ENCODE results near the gene ASPM. TPM values are rescaled to one million over a fixed set of nuclear protein-coding genes. Genes with fewer than 3 reads are reported as not detected.

The ASPM gene
- total RNA-seq, 1 experiment from 2014 or later, result 29.9 TPM

DNA sequence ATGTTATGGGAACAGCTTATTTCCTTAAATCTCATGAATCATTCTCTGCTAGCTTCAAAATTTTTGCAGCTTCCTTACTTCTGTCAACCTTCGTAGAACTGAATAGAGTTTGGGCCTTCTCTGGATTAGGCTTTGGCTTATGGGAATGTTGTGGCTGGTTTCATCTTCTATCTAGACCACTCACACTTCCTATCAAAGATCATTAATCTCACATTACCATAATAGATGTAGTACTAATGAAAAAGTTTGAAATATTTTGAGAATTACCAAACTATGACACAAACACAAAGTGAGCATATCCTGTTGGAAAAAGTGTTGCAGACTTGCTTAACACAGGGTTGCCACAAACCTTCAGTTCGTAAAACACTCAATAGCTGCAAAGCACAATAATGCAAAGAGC lies 30.3 kb downstream of the ASPM start:
- TF ChIP-seq JUND (IDR thresholded peaks at IDR 0.05), result no peak
- no peak for TF ChIP-seq EZH2 (IDR thresholded peaks at IDR 0.05)
- no peak for TF ChIP-seq ELF1 (IDR thresholded peaks at IDR 0.05; ENCODE audit: borderline replicate concordance, low read depth)
- TF ChIP-seq, protein P1, sequence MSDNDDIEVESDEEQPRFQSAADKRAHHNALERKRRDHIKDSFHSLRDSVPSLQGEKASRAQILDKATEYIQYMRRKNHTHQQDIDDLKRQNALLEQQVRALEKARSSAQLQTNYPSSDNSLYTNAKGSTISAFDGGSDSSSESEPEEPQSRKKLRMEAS (IDR thresholded peaks at IDR 0.05), result no peak
- no peak for TF ChIP-seq POLR2A (IDR thresholded peaks at IDR 0.05; ENCODE audit: borderline replicate concordance, extremely low read depth, insufficient read depth, insufficient read length)
- no peak for TF ChIP-seq YY1 (IDR thresholded peaks at IDR 0.05; ENCODE audit: extremely low read depth, insufficient replicate concordance, low read depth, low read length)
- no peak for TF ChIP-seq CEBPB (IDR thresholded peaks at IDR 0.05; ENCODE audit: low read depth)
- TF ChIP-seq CBX3 (IDR thresholded peaks at IDR 0.05; ENCODE audit: low read depth), result no peak
- TF ChIP-seq REST (IDR thresholded peaks at IDR 0.05; ENCODE audit: low read depth), result no peak
- H3K36me3 ChIP-seq (ENCODE audit: control insufficient read depth in 1 of 2, insufficient read depth in 2 of 2, low read length in 2 of 2), result peaks cover 6 to 22% of the 10 kb centered on the region in 2 experiments; a peak in 3 of 4 replicates
- POLR2A ChIA-PET, result no interaction called here
- DNase-seq (ENCODE audit: low read depth, low spot score) (no peak), ATAC-seq (no peak)
- H3K9me3 ChIP-seq (ENCODE audit: control insufficient read depth in 1 of 2, insufficient read depth in 1 of 2, low read depth in 1 of 2, low read length in 2 of 2), result no peaks in the 10 kb centered on the region
- H2AFZ ChIP-seq (ENCODE audit: low read depth, low read length, poor library complexity, severe bottlenecking), result no peak overlapping the region
- BruUV-seq (replicated peaks), result no TSS peak
- H3K4me3 ChIP-seq (replicated peaks in 1 of 2; ENCODE audit: low read depth in 1 of 2, low read length in 2 of 2), result no peak overlapping the region
- H3K9me2 ChIP-seq (ENCODE audit: insufficient read depth), result no peaks in the 10 kb centered on the region
- H3K27ac ChIP-seq (ENCODE audit: low read depth, low read length), result no peak overlapping the region
- H3K9ac ChIP-seq (ENCODE audit: low read length), result no peak overlapping the region
- H3K4me1 ChIP-seq (ENCODE audit: control insufficient read depth in 1 of 2, insufficient read depth in 2 of 2, low read length in 2 of 2), result no peaks in the 10 kb centered on the region
- no peak overlapping the region for H3K4me2 ChIP-seq (ENCODE audit: low read length)
- RAD21 ChIA-PET (ENCODE audit: low non-redundant PET in 1 of 2, low total read pairs in 2 of 2, uncharacterized antibody in 2 of 2, unreplicated experiment in 2 of 2), result no interaction called here
- H3K79me2 ChIP-seq (ENCODE audit: insufficient read depth, low read length), result peaks cover 11% of the 10 kb centered on the region; the same call in 1 of the 2 replicates
- no peaks in the 10 kb centered on the region for H3K27me3 ChIP-seq (ENCODE audit: insufficient read depth, low read length)
- intact Hi-C loops (cut with micrococcal nuclease), result no loop called here
- CTCF ChIA-PET, result no interaction called here
- H4K20me1 ChIP-seq (ENCODE audit: insufficient read depth), result no peaks in the 10 kb centered on the region

Measured in HCT116 (cell line).